Hepatocyte (in vitro differentiated cells): ENCODE measurements around the gene COX4I2.

Source experiments
- CTCF ChIP-seq: fragments of 200-600 bp; sonication (generic); IDR thresholded peaks from 2 replicates; pipeline ENCODE4 v1.5.1; 2016; ENCODE audit warnings: antibody characterized with exemption, mild to moderate bottlenecking; ENCODE audit not compliant: poor library complexity
- EZH2 ChIP-seq: fragments of 200-600 bp; sonication (generic); IDR thresholded peaks from 2 replicates; pipeline ENCODE4 v1.6.1; 2016; ENCODE audit warnings: antibody characterized with exemption, mild to moderate bottlenecking, borderline replicate concordance

GRCh38 chr20:31680286-31681127, 42.8 kb downstream of the COX4I2 start:
- TF ChIP-seq CTCF (no peak), EZH2 (no peak)
